GM21723 (cell line): ENCODE results near the gene ARFRP1.
"Not testable (repeated sequence)": the region's sequence is repeated elsewhere in the genome, so short reads cannot be mapped to it uniquely, and the experiment has no call there.

Experiments
- ATAC-seq: cut with Tn5 transposase; IDR thresholded peaks from one replicate; pipeline ENCODE4 v1.9.1; 2021; ENCODE audit warnings: mild to moderate bottlenecking, moderate library complexity; ENCODE audit not compliant: unreplicated experiment

Gene ARFRP1

GRCh38 chr20:63659370-63659769 lies 48.4 kb downstream of the ARFRP1 start:
- ATAC-seq: no peak

GRCh38 chr20:63658749-63659187 lies 49.0 kb downstream of the ARFRP1 start:
- peak; percentile 14 for ATAC-seq

DNA sequence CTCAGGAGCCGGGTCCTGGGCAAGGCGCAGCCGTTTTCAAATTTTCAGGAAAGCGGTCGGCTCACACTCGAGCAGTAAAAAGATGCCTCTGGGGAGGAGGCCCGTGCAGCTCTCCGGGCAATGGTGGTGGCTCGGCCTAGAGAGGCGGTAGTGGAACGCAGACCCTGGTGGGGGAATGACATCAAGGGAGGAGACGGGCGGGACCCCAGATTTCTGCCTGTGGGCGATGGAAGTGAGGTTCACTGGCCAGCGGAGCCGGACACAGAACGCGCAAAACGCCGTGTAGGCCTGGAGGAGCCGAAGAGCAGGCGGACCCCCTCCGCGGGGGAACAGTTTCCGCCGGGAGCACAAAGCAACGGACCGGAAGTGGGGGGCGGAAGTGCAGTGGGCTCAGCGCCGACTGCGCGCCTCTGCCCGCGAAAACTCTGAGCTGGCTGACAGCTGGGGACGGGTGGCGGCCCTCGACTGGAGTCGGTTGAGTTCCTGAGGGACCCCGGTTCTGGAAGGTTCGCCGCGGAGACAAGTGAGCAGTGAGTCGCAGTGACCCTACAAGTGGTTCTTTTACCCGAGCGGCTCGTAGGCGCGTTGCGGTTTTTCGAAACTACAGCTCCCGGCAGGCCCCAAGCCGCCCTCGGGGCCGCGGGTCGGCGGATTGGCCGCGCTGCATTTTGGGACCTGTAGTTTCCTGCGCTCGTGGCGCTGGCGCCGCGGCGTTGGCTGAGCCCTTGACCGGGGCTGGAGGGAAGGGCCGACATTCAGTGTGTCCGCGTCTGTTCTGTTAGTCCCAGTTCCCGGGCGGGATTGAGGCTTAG lies 49.6 kb downstream of the ARFRP1 start, which contains the start of gene RTEL1:
Gene RTEL1, plus strand, starts transcription at position 376 of the 812 bp plus-strand sequence. CDS start 1,091 bp downstream, outside the sequence.
- ATAC-seq: peak; percentile 78

DNA sequence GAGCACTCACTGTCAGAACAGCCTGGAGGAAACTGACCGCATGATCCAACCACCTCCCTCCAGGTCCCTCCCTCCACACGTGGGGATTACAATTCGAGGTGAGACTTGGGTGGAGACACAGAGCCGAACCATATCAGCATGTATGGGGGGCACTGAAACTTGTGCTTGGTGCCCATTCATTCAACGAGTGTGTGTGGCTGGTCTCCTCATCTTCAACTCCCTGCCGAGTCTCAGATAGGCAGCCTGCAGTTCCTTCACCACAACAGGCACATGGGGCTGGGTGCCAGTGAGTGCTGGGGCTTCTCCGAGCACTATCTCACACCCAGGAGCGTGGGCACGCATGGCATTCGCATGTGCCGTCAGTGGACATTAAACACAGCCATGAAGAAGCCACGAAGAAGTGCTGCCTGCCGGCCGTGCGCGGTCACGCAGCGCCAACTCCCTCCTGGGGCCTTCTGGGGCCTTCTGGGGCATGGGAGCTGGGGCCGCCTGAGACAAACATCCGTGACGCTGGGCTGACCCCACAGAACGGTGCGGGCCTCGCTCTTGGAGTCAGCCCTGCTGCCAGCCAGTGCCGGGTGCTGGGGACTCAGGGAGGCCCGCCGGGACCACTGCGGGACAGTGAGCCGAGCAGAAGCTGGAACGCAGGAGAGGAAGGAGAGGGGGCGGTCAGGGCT lies 50.4 kb downstream of the ARFRP1 start:
- ATAC-seq: no peak

- ATAC-seq: no peak
Measured at GRCh38 chr20:63656451-63656850, 51.3 kb downstream of the ARFRP1 start.

GRCh38 chr20:63655249-63655648 lies 52.5 kb downstream of the ARFRP1 start:
- no peak for ATAC-seq

DNA sequence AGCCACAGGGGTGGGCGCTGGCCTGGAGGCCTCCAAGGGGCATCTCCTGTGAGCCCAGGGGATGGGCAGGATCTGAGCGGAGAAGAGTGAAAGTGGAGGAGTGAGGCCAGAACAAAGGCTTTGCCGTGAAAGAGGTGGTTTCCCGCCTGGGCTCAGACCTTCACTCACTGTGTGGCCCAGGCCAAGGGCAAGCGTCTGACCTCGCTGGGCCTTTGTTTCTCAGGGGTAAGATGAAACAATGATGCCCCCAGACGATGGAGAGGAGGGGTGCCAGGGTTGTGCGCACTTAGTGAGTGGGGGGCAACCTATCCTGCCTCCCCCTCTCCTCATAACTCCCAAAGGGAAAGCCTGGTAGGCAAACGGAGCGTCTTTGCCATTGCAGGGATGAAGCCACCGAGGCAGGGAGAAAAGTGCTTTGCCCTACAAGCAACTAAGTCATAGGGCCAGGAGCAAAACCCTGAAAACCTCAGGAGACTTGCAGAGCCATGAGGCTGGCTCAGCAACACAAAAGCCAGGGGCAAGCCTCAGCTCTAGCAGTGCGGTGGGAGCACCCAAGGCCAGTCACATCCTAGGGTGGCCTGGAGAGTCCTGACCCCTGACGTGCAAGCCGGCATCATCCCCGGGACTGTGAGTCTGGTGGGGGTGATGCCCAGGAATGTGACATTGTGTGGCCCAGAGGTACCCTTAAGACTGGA lies 53.7 kb downstream of the ARFRP1 start:
- no peak for ATAC-seq

DNA sequence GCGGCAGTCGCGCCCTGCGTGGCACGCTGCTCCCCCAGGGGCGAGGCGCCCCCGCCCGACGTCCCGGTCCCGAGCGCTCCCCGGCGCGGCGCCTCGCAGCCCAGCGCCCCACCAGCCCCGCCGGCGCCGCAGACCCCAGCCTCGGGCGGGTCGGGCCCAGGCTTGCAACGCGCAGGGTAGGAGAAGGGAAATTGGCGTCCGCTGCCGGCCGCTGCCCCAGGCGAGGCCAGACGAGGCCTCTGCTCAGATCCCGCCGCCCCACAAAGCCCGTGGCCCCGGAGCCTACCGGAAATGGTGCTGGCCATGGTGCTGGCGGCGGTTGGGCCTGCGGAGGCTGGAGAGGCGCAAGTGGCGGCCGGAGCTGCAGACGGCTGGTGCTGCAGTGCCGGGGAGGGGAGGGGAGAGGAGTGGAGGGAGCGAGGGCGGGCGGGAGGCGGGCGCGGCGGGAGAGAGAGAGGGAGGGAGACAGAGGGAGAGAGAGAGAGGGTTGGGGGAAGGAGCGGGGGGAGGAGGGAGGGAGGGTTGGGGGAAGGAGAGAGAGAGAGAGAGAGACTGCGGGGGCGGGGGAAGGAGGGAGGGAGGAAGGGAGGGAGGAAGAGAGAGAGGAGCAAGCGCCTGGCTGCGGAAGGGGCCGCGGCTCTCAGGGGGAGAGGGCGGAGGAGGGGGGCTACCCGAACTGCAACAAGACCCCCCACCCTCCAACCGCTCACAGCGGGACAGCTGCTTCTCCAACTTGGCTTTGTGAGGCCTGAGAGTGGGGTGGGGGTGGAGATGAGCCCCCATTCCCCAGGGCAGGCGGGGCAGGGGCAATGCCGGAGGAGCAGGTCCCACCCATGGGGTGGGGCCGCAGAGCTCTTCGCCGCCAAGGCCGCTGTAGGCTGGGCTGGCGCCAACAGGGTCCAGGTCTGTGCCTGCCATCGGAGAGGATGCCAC lies 54.5 kb downstream of the ARFRP1 start, which contains the start of gene STMN3:
Gene STMN3, minus strand, starts transcription at position 384 of the 933 bp plus-strand sequence. Its CDS starts 79 bp downstream, at position 305.
- ATAC-seq: no peak

GRCh38 chr20:63652192-63652980 lies 55.4 kb downstream of the ARFRP1 start:
- no peak for ATAC-seq

- ATAC-seq: no peak
Measured at GRCh38 chr20:63651942-63652191, 55.9 kb downstream of the ARFRP1 start.

DNA sequence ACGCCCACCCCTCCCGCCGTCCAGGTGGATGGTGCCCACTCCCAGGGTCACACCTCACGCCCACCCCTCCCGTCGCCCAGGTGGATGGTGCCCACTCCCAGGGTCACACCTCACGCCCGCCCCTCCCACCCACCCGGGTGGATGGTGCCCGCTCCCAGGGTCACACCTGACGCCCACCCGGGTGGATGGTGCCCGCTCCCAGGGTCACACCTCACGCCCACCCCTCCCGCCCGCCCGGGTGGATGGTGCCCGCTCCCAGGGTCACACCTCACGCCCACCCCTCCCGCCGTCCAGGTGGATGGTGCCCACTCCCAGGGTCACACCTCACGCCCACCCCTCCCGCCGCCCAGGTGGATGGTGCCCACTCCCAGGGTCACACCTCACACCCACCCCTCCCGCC lies 57.3 kb downstream of the ARFRP1 start:
- not testable (repeated sequence) for ATAC-seq

- ATAC-seq: no peak
Measured at GRCh38 chr20:63648895-63649589, 58.7 kb downstream of the ARFRP1 start.
